ENCODE data around the gene HM13. TPM values are rescaled to one million over a fixed set of nuclear protein-coding genes. Genes with fewer than 3 reads are reported as not detected.

The HM13 gene
- total and polyA plus RNA-seq, 2 of the 4 experiments (the other 2 are of a cell fraction) = 53.2 to 203 TPM

DNA sequence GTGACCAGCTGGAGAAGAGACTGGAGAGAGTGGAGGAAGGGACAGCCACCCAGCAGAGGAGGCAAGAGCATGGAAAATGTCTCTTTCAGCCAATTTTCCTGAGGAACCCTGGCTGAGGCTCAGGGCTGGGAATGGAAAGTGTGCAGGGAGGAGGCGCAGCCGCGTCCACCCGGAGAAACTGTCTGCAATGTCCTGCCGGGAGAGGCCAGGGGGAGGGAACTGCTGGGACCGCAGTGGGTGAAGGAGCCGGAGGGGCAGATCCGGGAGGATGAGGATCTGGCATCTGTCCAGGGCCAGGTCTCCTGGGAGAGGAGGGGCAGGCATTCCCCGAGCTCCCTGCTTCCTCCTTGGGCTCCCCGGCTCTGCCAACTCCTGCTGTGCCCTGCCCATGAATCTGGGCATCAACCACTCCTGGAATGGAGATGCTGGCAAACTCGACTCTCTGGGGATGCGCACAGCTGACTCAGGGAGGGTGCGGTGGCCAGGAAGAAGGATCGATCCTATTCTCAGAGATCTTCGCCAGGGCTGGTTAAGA lies 17.4 kb upstream of the HM13 start:
- no peak overlapping the region for H2BK20ac ChIP-seq (ENCODE audit: low read depth, low read length)
- ChIA-PET CTCF (interaction anchor here (1.3 kb wide), 1 partner anchor 36 kb away, joined by 4 read pairs; no protein-coding TSS in a partner anchor), POLR2A (ENCODE audit: unreplicated experiment) (no interaction called here)
- H3K79me1 ChIP-seq (ENCODE audit: low read depth in 1 of 2, low read length in 2 of 2) = no peaks in the 10 kb centered on the region
- WGBS, 2 experiments (ENCODE audit: extremely low coverage in 2 of 2, insufficient read length in 1 of 2) = 7% methylated on average over 3 of the region's 15 CpGs; no CpG with 5 or more reads in 1 of the 2 experiments
- no peak for DNase-seq
- H3K9ac ChIP-seq (ENCODE audit: low read depth, low read length) = no peak overlapping the region
- H3K27ac ChIP-seq (ENCODE audit: insufficient read depth, low read length) = no peak overlapping the region
- no peak overlapping the region for H4K91ac ChIP-seq (ENCODE audit: insufficient read depth, low read depth, low read length)
- H3K36me3 ChIP-seq (ENCODE audit: control insufficient read depth, insufficient read depth, low read length) = no peaks in the 10 kb centered on the region
- no peak overlapping the region for H3K56ac ChIP-seq (ENCODE audit: extremely low read depth, insufficient read depth, low read length)
- no peaks in the 10 kb centered on the region for H3K9me1 ChIP-seq (ENCODE audit: insufficient read depth, low read length)
- H3K23ac ChIP-seq (ENCODE audit: low read depth, low read length) = no peak overlapping the region
- 0 out of 2 replicates have a peak, but pooled peaks cover 2% of the 10 kb centered on the region for H3K4me1 ChIP-seq (ENCODE audit: control insufficient read depth, insufficient read depth, low read length)
- no peak overlapping the region for H3K4ac ChIP-seq (ENCODE audit: low read depth, low read length)
- no peak overlapping the region for H2AK9ac ChIP-seq (replicated peaks; ENCODE audit: low read depth, low read length, poor library complexity)
- H4K20me1 ChIP-seq (ENCODE audit: insufficient read depth, low read length) = no peaks in the 10 kb centered on the region
- no peak overlapping the region for H4K8ac ChIP-seq (ENCODE audit: low read depth in 2 of 2, low read length in 2 of 2)
- peak overlapping the region; percentile 4 for H2AFZ ChIP-seq (replicated peaks; ENCODE audit: low read length, poor library complexity)
- H3K18ac ChIP-seq (ENCODE audit: low read depth, low read length) = no peak overlapping the region
- peak; percentile 35; the same call in 1 of the 2 replicates for ATAC-seq (ENCODE audit: low read depth)
- intact Hi-C loops (cut with micrococcal nuclease) (no loop called here), dilution Hi-C loops (cut with HindIII; ENCODE audit: low sequenced_read_pairs, unreplicated experiment) (no loop called here), in situ Hi-C loops (cut with MboI; ENCODE audit: low sequenced_read_pairs) (no loop called here)
- H3K27me3 ChIP-seq (ENCODE audit: control insufficient read depth, insufficient read depth, low read length) = peaks cover 9% of the 10 kb centered on the region
- H2BK120ac ChIP-seq (ENCODE audit: low read depth, low read length) = no peak overlapping the region
- no TSS peak for BruUV-seq (replicated peaks)
- no peak overlapping the region for H3K4me3 ChIP-seq (ENCODE audit: insufficient read depth, low read depth, low read length)
- H3K14ac ChIP-seq (replicated peaks; ENCODE audit: low read depth, low read length) = no peak overlapping the region
- H4K5ac ChIP-seq (ENCODE audit: low read depth, low read length) = no peak overlapping the region
- TF ChIP-seq MAZ (IDR thresholded peaks at IDR 0.05; ENCODE audit: borderline replicate concordance, low read depth, low read length) = no peak
- no peak for TF ChIP-seq BHLHE40 (IDR thresholded peaks at IDR 0.05; ENCODE audit: low read depth, low read length)
- no peak for TF ChIP-seq MXI1 (IDR thresholded peaks at IDR 0.05; ENCODE audit: borderline replicate concordance, low read depth, low read length)
- TF ChIP-seq, protein P1, sequence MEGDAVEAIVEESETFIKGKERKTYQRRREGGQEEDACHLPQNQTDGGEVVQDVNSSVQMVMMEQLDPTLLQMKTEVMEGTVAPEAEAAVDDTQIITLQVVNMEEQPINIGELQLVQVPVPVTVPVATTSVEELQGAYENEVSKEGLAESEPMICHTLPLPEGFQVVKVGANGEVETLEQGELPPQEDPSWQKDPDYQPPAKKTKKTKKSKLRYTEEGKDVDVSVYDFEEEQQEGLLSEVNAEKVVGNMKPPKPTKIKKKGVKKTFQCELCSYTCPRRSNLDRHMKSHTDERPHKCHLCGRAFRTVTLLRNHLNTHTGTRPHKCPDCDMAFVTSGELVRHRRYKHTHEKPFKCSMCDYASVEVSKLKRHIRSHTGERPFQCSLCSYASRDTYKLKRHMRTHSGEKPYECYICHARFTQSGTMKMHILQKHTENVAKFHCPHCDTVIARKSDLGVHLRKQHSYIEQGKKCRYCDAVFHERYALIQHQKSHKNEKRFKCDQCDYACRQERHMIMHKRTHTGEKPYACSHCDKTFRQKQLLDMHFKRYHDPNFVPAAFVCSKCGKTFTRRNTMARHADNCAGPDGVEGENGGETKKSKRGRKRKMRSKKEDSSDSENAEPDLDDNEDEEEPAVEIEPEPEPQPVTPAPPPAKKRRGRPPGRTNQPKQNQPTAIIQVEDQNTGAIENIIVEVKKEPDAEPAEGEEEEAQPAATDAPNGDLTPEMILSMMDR (conservative IDR thresholded peaks at IDR 0.05; ENCODE audit: low read depth, low read length) = no peak
- TF ChIP-seq RFX5 (IDR thresholded peaks at IDR 0.05; ENCODE audit: low read depth, low read length) = no peak
- TF ChIP-seq CEBPB (IDR thresholded peaks at IDR 0.05; ENCODE audit: low read depth, low read length) = no peak
- no peak for TF ChIP-seq POLR2A (IDR thresholded peaks at IDR 0.05; ENCODE audit: low read depth, low read length)
- TF ChIP-seq MAFK (IDR thresholded peaks at IDR 0.05; ENCODE audit: low read depth, low read length) = no peak
- TF ChIP-seq SMC3 (IDR thresholded peaks at IDR 0.05; ENCODE audit: low read depth, low read length) = no peak
- TF ChIP-seq RAD21 (IDR thresholded peaks at IDR 0.05; ENCODE audit: low read length) = no peak
- TF ChIP-seq RCOR1 (IDR thresholded peaks at IDR 0.05; ENCODE audit: insufficient replicate concordance, low read length) = no peak
- no peak for TF ChIP-seq FOS (IDR thresholded peaks at IDR 0.05; ENCODE audit: low read depth, low read length)
- TF ChIP-seq NFE2L2 (IDR thresholded peaks at IDR 0.05; ENCODE audit: low read depth, low read length) = no peak
- TF ChIP-seq CHD1 (IDR thresholded peaks at IDR 0.05; ENCODE audit: low read depth, low read length) = no peak
- peak overlapping the region; percentile 73 for H3K4me2 ChIP-seq (ENCODE audit: low read depth, low read length)
- no peak overlapping the region for H2BK5ac ChIP-seq (ENCODE audit: low read depth, low read length, poor library complexity, severe bottlenecking)
- H3K9me3 ChIP-seq (ENCODE audit: control insufficient read depth, insufficient read depth, low read length) = no peaks in the 10 kb centered on the region
- H2BK15ac ChIP-seq (ENCODE audit: low read depth, low read length) = no peak overlapping the region
- no peak overlapping the region for H2AK5ac ChIP-seq (ENCODE audit: low read depth, low read length)

Data from IMR-90 (cell line).